Globus pallidus (tissue), 1 donor: Measurements from ENCODE around the gene FER.
A peak's percentile ranks its signal among the peaks of the same experiment; 100 is the strongest.
"Not testable (repeated sequence)": the region's sequence is repeated elsewhere in the genome, so short reads cannot be mapped to it uniquely, and the experiment has no call there.

ENCODE experiments used
- DNase-seq: peaks from one replicate; pipeline ENCODE4 v3.0.0-alpha.2; 2015; ENCODE audit warnings: low spot score

Gene FER

DNA sequence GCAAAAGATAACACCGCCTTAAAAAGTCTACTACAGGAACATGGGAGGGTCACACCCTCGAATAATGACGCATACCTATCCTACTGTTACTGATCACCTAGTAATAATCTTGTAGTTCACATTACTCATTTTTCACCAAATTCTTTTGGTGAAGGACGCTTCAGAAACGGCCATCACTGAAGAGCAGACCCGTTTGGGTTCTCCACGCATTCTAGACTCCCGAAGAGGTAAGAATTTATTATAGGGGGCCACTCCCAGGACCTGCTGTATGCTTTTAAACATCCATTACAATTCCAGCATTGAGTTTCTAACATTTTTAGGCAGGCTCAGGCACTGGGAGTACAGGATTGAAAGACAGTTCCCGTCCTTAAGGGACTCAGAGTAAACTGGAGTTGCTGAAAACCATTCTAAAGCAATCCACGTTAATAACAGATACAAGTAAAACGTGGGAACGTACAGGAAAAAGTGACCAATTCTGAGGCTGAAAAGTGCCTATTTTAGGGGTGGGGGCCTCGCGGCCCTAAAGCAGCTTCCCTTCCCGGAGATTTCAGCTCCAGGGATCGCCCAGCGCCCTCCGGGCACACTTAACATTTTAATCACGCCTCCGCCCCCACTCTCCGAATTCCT lies at the start of gene FER:
Gene FER, plus strand, starts transcription at position 124 of the 627 bp plus-strand sequence. CDS start 50,286 bp downstream, outside the sequence.
- no peak for DNase-seq

DNA sequence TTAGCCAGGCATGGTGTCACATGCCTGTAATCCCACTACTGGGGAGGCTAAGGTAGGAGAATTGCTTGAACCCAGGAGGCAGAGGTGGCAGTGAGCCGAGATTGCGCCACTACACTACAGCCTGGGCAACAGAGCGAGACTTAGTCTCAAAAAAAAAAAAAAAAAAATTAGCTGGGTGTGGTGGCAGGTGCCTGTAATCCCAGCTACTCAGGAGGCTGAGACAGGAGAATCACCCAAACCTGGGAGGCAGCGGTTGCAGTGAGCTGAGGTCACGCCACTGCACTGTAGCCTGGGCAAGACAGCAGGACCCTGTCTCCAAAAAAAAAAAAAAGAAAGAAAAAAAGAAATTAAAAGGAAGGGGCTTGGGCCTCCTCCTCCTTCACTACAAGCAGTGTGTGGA lies 47.3 kb upstream of the FER start:
- not testable (repeated sequence) for DNase-seq

DNA sequence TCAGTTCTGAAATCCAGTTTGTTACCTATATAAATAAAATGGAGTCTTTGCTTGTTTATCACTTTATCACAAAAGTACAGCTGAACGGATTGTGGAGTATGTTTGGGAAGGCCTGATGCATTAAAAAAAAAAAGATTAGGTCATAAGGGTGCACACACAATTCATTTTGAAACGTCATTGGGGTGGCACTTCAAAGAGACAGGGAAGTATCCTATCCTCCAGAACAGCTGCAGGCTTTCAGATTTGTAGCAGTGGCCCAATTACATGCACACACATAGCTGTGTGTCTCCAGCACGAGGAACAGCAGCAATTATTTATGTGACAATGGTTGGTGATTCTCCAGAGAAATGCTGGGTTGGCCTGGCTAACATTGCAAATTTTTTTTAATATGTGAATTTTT lies 46.8 kb upstream of the FER start:
- peak; percentile 3 for DNase-seq

DNA sequence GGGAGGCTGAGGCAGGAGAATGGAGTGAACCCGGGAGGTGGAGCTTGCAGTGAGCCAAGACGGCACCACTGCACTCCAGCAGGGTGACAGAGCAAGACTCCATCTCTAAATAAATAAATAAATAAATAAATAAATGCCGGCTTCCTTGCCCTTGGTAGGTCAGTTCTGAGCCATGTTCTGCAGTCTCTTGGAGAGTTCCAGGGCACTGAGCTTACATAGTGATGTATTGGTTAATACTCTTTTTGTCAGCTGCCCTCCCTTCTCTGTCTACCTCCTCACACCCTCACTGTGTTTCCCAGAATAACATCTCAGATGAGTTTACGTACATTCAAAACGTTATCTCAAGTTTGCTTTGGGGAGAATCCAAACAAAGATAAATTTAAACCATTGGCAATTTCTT lies 45.2 kb upstream of the FER start:
- no peak for DNase-seq

DNA sequence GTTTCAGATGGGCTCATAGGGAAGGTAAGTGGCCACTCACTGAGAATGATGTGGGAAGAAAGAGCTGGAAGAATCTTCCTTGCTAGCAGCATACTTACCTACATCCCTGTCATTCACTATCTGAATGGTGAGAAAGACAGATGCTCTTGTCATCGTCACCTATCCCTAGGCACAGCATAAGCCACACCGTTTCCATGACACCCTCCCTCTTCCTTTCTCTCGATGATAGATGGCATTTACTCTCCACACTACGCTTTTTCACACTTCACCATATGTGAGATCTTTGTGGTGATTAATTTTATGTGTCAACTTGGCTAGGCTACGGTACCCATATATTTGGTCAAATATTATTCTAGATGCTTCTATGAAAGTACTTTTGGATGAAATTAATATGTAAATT lies 44.4 kb upstream of the FER start:
- DNase-seq, result no peak

DNA sequence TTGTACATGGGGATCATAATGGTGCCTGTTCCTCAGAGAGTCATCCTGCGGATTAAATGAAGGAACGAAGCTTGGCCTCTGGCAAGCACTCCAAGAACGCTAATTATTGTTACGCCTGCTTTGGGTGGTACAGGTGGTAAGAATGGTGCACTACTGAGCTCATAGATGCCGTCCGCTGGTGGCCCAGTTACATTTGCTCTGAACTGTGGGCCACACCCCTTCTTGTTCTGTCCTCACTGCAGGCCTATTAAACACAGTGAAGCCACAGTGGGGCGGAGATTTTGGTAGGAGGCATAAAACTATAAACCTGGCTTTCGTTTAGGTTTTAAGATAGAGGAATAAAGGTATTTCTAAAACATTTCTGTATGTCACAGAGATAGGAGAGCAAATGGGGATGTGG lies 40.6 kb upstream of the FER start:
- no peak for DNase-seq

DNA sequence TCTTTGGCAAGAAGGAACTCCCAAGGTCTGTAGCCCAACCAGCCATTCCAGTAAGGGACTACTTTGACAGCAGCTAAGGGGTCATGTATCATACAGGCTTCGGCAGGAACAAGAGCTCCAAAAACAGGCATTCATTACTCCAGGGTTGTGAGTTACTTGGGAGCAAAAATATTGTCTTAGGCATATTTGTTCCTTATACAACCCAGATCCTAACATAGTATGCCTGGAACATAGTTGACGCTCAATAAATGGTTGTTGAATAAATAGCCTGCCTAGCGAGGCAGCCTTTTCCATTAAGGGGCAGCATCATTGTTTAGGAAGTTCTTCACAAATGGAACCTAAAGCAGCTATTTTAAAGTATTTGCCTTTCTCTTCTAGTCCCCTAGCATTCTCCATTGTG lies 35.8 kb upstream of the FER start:
- DNase-seq, result no peak

DNA sequence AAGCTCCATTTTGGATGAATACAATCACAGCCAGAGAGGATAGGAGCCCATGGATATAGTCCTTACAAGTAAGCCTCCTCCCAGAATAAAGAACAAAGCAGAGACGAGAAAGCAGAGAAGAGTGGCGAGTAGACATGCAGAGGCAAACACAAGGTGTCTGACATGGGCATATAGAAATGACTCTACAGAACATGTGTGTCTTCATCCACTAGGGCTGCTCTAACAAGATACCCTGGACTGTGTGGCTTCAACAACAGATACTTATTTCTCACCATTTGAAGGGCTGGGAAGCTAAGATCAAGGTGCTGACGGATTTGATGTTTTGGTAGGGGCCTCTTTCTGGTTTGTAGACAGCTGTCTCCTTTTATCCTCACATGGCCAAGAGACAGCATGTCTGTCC lies 32.3 kb upstream of the FER start:
- no peak for DNase-seq

DNA sequence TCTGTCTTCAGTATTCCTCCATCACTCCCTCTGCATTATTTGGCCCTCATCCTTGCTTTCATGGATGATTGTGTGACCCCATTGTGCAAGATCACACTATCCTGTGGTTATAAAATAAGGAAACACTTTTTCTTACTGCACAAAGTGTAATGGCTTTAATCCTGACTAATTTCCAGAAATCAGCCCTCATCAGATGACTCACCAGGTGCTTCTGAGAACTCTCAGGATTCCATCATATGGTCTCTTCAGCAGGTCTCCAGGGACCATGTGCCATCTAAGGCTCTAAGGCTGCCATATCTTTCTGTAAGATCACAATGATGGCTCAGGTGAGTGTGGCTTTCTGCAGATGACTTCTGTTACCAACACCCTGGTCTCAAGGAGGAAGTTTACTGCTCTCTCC lies 27.3 kb upstream of the FER start:
- DNase-seq, result no peak

DNA sequence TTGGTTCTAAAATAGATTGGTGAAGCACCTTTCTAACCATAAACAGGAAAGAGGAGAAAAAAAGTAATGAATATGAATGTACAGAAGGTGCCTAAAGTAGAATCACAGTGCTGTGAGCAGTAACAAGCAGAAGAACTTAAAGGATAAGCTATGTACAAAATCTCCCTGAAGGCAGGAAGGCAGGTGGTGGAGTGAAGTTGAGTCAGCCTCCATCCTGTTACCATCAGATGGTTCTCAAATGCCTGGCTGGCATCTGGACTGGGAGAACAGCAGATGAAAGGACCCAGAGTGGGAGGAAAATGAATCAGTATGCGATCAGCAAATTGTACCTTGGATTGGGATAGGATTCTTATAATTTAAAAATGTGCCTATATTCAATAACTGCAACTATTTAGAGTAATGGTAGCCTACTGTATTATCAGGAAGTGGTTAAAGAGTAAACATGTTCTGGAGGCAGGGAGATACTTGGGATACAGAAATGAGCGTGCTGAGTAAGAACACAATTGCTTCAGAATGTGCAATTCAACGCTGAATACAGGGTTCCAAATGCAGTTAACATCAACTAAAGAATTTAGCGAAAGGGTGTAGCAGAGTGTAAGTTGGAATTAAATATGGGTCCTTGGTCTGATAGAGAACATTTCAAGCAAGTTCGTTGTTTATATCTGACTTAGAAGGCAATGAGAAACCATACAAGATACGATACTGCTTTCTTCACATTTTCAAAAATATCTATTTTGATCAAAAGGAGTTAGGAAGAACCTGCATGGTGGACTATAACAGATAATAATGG lies 21.1 kb upstream of the FER start:
- no peak for DNase-seq

DNA sequence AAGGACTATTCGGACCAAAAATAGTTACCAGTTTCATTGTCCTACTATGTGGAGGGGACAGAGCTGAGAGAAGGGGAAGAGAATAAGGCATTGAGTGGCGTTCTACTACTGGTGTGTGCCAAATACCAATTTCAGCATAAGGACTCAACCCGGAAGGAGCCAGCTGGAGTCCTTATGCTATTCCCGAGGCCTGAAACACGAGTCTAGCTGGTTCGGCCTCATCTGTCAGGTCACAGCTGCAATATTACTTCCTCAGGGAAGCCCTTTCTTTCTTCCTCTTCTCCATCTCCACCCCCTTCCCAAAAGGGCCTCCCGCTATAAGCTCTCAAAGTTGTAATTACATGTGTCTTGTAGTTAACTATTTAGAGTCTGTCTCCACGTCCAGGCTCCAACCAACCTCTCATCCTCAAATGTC lies 20.5 kb upstream of the FER start:
- no peak for DNase-seq

DNA sequence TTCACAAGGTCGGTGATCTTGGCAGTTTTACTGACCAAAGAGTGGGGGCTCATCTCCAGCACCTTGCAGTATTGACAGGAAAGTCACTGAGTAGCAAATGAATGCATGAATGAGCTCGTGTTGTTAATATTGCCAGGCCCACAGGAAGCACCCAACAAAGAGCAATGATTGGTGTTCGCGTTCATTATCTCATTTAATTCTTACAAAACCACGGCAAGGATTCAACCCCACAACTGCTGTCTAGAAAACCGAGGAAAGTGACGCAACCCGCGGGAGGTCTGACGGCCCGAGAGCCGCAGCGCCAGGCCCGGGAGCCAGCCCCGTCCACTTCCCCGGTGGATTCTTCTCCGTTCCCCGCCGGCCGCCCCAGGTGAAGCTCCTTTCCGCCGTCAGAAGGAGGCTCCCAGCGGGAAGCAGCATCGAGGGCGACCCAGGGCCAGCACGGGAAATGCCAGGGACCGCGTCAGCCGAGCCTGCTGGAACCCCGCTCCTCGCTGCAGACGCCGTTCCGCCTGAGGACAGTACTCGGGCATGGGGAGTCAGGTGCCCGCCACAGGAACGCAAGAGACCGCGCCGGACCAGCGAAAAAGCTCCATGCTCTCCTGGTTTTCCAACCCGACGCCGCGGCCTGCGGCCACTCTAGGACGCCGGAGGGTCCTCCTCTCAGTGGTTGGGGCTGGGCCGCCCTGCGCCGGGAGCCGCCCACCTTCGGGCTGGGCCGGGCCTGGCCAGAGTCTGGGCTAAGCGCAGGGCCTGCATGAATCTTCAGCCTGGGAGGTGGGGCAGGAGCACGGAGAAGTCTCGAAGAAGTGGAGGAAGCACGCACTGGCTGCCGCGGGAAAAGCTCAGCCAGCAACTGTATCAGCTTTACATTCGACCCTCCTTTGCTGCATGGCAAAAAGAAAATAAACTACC lies 19.8 kb upstream of the FER start:
- DNase-seq, result peak; percentile 87

DNA sequence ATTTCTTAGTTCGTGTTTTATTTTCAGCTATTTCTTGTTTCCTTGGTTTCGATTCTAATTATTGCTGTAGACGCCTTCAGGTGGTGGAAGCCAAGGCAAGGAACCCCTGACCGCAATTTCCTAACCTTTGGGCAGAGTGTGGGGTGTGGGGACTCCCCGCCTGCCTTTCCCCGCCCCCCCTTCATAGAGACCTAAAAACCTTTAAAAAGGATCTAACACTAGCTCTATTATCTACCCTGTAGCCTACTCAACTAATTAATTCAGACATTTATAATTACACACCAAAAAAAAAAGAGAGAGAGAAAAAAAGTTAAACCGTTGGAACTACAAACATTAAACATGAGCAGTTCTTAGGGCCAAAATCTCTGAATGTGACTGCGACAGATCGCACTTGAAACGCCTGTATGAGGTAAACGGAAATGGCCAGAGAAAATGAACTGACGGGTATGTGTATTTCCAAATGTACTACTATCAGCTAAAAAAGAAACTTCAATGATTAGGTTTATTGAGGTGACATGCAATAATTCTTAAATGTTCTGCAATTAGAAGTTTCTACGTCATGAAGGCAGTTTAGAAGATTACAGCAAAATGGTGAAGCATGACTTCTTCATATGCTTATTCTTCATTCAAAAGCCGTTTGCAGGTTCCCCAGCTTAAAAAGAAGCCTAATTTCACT lies 19.0 kb upstream of the FER start:
- no peak for DNase-seq

DNA sequence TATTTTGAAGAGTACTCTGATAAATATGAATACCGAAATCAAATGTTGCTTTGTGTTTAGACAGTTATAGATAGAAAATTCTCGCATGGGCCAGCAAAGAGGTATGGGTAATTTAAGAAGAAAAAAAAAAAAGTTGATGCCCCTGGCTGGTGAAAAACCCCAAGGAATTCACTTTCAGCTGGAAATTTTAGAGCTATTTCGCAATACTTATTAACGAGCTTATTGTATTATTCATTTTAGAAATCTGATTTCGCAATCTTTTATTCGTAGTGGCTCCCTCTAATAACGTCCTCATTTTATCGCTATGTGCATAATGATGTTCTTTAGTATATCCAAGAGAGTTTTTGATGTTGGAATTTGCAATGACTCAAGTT lies 18.5 kb upstream of the FER start:
- DNase-seq, result no peak

DNA sequence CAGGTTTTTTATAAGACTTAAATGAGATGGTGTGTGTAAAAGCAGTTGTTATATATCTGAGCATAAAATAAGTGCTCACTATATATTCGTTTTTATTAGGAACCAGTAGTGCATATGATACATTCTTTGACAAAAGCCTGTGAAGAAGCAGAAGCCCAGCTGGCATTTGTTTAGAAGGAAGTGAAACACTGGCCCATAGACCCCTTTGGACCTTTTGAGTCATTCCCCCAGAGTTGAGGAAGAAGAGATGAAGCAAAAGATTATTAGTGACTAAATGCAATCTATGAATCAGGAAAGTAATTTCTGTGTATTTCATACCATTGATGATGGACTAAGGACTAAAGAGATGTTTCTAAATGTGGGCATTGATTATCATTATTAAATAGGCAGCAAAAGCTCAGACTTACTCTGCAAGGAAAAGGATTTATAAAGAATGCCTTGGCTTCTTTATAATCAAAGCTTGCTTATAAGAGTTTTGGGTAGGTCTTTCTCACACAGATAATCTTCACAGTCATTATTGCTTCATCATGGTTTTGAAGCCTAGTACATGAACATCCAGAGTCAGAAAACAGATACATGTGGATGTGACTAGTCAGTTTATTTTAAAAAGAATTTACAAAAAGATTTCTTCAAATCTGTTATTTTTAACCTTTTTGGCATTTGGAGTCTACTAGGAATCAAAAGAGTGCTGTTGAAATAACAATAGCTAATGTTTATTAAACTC lies 16.9 kb upstream of the FER start:
- DNase-seq, result peak; percentile 31

DNA sequence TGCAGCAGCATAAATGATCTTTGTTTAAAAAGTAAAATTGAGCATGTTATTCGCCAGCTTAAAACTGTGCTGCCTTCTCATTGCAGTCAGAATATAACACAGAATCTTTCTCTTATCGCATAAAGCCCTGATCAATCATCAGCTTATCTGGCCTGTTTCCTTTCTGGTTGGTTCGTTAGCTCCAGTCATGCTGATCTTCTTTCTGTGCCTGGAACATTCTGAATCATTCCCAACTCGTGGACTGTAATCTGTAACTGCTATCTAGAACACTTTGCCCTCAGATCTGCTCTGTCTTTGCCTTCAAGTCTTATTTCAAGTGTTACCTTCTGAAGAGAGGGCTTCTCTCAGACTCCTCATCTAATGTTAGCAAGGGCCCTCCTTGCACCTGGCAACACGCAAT lies 11.9 kb upstream of the FER start:
- DNase-seq, result no peak

DNA sequence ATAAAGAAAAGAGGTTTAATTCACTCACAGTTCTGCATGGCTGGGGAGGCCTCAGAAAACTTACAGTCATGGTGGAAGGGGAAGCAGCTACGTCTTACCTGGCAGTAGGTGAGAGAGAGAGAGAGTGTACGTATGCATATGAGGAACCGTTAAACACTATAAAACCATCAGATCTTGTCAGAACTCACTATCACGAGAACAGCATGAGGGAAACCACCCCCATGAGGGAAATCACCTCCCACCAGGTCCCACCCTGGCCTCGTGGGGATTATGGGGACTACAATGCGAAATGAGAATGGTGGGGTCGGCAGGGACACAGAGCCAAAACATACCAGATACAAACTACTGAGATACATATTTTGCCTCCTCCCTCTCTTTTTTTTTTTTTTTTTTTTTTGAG lies 10.8 kb upstream of the FER start:
- no peak for DNase-seq

DNA sequence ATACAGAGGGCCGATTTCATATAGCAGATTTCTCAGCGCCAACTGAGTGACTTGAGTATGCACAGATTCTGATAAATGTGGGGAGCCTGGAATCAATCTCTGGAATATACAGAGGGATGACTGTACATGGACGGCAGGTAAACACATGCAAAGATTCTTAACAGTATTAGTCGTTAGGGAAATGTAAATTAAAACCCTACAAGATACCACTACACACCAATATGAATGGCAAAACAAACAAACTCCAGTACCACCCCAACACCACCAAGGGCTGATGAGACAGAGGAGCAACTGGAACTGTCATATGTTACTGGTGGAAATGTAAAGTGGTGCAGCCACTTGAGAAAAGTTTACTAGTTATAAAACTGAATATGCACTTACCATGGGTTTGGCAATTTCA lies 8.3 kb upstream of the FER start:
- DNase-seq, result no peak

DNA sequence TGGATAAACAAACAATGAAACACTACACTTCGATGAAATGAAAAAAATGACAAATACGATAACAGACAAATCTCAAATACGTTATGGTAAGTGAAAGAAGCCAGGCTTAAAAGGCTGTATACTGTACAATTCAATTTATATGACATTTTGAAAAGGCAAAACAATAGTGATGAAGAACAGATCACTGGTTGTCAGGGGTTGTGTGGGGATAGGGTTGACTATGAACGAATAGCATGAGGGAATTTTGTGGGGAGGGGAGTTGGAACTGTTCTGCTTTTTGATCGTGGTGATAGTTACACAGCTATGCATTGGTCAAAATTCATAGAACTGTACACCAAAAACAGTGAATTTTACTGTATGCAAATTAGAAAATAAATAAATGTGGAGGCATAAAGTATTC lies 7.8 kb upstream of the FER start:
- DNase-seq, result no peak

DNA sequence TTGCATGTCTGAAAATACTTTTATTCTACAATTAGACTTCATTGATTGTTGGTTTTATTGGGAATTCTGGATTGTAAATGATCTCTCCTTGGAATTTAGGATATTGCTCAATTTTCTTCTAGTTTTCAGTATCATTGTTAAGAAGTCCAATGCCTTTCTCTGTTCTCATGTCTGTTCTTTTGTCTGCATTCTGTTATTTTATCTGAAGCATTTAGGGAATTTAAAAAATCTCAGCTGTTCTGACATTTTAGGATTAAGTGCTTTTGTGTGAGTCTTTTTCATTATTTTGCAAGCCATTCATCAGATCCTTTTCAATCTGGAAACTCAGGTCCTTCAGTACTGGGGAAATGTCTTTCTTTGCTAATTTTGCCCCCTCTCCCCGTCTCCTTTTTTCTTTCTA lies 4.4 kb upstream of the FER start:
- no peak for DNase-seq

DNA sequence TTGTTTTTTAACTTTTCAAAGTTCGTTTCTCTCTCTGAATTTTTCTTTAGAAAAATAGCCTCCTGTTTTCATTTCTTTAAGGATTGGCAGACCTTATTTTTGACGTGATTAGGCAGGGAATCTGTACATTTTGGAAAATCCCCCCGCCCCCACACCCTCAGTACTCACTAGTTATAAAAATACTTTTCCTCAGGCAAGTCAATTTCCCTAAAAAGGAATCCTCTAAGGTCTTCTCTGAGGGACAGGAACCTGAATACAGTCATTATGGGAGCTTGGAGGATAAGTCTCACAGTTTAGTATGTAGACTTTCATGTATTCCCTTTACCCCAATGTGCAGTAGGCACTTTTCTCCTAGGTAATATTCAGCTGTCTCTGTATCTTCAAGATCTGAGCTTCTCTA lies 3.9 kb upstream of the FER start:
- DNase-seq, result no peak
